HG02943 (cell line): ENCODE measurements around the gene PGK2.
"Not testable (repeated sequence)": the region's sequence is repeated elsewhere in the genome, so short reads cannot be mapped to it uniquely, and the experiment has no call there.

Experiments
- ATAC-seq: cut with Tn5 transposase; IDR thresholded peaks from one replicate; pipeline ENCODE4 v1.9.1; 2021; ENCODE audit warnings: mild to moderate bottlenecking, low read depth, moderate library complexity; ENCODE audit not compliant: unreplicated experiment

The PGK2 gene

GRCh38 chr6:49787176-49787575 is at the start of gene PGK2:
Gene PGK2 (minus strand): TSS chr6:49787285. CDS start chr6:49787187, 98 bp downstream.
- ATAC-seq: no peak

DNA sequence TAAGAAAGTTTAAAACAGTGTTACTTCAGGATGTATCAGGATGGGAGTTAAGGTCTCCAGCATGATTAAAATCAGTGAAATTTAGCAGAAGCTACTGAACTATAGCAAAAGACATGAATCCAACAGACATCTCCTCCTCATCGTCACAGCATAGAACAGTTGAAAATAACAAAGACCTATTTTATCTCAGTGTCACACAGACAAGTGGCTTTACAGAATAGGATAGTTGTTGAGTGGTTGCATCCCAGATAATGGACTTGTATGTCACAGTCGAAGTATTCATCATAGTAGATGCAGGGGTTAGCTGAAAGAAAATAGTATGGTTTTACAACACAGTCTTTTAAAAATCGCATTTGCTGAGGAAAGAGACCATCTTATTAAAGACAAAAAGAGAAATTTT is 48.1 kb upstream of the PGK2 start:
- no peak for ATAC-seq

GRCh38 chr6:49833386-49833785 is 46.3 kb upstream of the PGK2 start:
- ATAC-seq: no peak

GRCh38 chr6:49826743-49827406 is 39.8 kb upstream of the PGK2 start:
- peak; percentile 99 for ATAC-seq

DNA sequence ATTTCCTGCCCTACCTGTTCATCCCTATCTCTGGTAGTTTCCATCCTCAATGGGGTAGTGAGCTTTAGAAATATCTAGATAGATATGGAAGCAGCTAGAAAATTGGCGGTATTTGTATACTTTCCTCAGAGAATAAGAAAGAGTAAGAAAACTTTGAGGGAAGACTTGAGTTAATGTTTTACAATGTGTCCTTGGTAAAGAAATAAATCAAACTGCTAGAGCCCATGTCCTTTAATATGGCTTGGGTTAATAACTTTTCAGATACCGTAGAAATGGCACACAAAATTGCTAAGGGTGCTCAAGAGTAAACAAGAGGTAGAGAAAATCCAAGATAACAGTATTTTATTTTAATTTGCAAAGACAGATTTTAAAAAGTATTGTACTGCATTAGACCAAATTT is 28.1 kb upstream of the PGK2 start:
- ATAC-seq: no peak

DNA sequence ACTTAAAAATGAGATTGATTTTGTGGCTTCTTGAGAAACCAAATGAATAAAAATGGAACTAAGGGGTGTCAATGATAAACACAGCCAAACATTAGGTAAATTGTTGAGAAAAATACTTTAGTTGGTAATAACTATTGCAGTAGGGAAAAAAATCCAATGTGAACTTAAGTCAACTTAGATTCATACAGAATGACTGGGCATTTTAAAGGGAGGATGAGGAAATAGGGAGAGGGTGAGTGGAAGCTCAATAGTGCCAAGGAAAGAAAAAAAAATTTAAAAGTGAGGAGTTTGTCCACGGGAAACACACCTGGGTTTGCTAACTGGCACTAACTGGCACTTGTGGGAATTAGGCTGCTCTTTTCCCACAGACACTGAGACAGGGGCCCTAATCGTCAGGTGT is 26.2 kb upstream of the PGK2 start:
- no peak for ATAC-seq

DNA sequence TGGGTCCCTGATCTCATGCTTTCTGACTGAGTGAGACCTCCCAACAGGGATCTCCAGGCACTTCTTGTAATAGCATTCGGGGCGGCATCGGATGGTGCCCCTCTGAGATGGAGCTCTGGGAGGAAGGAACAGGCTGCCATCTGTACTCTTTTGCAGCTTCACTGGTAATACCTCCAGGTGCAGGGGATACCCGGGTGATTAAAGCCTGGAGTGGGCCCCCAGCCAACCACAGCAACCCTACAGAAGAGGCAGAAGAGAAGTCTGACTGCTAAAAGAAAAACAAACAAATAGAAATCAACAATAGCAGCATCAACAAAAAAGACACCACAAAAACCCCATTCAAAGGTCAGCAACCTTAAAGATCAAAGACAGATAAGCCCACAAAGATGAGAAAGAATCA is 19.1 kb upstream of the PGK2 start:
- no peak for ATAC-seq

DNA sequence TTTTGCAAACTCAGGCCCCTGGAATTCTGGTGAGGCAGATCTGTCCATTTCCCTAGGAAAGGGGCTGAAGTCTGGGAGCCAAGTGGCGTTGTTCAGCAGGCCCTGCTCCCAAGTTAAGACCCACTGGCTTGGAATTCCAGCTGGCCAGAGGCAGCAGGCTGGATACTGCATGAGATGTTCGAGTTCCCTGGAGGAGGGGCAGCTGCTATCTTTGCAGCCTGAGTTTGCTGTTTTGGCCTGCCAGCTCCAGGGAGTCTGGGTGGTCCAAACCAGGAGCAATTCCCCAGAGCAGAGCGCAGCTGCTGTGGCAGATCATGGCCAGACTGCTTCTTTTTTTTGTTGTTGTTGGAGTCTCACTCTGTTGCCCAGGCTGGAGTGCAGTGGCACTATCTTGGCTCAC is 18.2 kb upstream of the PGK2 start:
- ATAC-seq: no peak

GRCh38 chr6:49801525-49801924 is 14.4 kb upstream of the PGK2 start:
- no peak for ATAC-seq

DNA sequence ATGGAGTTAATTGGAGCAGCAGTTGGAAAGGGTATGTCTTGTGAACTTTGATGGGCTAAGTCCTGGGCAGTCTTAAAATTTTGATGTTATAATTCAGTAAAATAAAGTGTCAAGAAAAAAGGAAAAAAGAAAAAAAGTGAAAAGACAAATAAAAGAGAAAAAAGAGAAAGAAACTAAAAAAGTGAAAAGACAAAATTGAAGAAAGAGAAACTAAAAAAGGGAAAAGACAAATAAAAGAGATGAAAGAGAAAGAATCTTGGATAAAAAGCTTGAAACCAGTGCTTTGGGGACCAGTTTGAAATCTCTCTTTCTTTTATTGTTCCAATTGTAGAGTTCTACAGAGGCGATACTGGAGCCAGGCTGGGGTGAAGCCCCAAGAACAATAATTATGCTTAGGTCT is 12.0 kb upstream of the PGK2 start:
- ATAC-seq: no peak

DNA sequence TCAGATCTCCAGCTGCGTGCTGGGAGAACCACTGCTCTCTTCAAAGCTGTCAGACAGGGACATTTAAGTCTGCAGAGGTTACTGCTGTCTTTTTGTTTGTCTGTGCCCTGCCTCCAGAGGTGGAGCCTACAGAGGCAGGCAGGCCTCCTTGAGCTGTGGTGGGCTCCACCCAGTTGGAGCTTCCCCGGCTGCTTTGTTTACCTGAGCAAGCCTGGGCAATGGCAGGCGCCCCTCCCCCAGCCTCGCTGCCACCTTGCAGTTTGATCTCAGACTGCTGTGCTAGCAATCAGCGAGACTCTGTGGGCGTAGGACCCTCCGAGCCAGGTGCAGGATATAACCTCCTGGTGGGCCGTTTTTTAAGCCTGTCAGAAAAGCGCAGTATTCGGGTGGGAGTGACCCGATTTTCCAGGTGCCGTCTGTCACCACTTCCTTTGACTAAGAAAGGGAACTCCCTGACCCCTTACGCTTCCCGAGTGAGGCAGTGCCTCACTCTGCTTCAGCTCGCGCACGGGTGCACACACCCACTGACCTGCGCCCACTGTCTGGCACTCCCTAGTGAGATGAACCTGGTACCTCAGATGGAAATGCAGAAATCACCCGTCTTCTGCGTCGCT is 9.9 kb upstream of the PGK2 start:
- ATAC-seq: not testable (repeated sequence)

GRCh38 chr6:49790341-49790740 is 3.3 kb upstream of the PGK2 start:
- ATAC-seq: no peak

DNA sequence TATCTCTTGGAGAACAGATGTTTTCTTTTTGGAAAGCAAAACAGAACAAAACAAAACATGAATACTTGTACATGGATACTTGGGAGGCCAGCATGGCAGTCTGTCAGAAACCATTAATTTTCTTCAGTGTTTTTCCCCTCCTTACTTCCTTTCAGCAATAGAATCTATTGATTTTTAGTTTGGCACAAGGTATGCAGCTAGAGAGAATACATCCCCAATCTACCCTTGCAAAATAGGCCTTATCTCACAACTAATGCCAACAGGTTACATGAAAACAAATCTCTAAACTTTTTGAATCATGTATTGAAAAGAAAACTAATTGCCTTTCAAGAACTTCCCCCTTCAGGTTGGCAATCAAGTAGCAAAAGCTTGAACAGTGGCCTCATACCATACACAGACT is 2.8 kb downstream of the PGK2 start:
- no peak for ATAC-seq

GRCh38 chr6:49782725-49783124 is 4.4 kb downstream of the PGK2 start:
- no peak for ATAC-seq

GRCh38 chr6:49782293-49782692 is 4.8 kb downstream of the PGK2 start:
- no peak for ATAC-seq

- ATAC-seq: no peak
Observed at GRCh38 chr6:49776444-49776843, 10.6 kb downstream of the PGK2 start.

GRCh38 chr6:49775043-49775442 is 12.0 kb downstream of the PGK2 start:
- ATAC-seq: no peak

DNA sequence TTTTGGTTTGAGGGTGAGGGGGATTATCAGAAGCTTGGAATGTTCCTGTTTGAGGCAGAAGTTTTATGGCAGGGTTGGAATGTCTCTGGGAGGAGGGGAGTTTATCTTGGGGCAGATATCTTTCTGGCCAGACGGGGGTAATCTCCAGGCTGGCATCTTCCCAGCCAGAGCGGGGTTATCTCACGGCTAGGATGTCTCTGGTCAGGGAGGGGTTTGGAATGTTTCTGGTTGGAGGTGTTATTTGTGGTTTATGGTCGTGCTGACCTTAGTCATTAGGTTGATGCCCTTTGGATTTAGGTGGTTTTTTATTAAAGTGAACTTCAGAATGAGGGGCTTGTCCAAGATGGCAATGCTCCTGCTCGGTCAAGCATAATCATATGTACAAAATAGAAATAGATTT is 14.8 kb downstream of the PGK2 start:
- no peak for ATAC-seq

DNA sequence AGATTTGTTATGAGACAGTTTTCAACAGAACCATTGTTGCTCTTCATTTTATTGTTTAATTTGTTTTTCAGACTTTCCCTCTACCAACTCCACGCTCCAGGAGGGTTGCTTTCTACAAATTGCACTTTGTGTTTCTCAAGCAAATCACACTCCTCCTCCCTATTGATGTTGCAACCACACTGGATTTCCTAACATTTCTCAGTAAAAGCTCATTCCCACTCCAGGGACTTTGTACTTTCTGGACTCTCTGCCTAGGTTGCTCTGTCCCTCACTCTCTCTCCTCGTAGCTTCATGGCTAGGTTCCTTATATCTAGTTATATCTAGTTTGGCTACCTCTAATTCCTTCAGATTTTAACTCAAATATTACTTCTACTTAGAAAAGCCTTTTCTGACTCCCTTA is 20.3 kb downstream of the PGK2 start:
- no peak for ATAC-seq

DNA sequence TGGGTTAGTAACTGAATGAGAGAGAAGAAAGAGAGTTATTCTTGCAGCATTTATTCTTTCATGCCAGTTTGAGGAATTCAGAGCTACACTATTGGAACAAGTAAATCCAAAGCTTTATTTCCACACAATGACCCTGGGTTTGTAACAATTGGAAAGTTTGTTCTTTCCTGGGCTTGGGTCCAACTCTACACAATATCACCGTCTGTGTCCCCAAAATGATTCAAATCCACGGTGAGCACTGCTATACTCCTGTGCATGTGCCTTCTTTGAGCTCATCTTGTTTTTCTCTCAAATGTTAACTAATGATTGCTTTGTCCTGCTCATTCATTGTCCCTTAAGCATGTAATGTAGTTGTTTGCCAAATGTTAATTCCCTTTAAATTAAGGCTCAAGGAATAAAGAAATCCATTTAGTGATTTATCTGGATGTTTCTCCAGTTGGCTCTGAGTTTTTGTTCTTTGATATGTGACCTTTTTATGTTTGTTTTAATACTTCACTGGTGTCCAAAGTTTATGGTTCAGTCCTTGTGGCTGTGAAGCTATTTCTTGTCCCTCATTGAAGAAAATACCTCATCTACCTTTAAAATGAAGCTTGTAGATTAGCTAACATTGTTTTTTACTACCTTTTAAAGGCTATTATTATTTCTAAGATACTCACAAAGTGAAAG is 22.4 kb downstream of the PGK2 start:
- ATAC-seq: no peak

DNA sequence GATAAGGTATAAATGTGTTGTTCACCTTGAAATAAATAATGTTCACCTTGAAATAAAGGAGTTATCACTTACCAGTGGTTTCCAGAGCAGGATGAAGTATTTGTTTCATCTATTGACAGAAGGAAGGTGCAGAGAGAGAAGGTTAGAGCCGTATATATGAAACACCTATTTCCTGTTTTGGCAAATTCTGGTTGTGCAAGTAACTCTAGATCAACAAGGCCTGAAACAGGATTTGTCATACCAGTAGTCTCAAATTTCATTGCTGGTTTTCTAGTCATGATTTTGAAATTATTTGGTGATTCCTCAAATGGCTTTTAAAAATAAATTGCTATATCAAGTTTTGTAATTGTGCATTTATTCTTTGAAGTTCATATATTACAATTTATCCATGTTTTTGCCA is 42.8 kb downstream of the PGK2 start, which contains the start of gene CRISP3:
Gene CRISP3 (minus strand): TSS at position 130 of the 400 bp plus-strand sequence. CDS start 21 bp downstream, at position 109.
- ATAC-seq: peak; percentile 62

DNA sequence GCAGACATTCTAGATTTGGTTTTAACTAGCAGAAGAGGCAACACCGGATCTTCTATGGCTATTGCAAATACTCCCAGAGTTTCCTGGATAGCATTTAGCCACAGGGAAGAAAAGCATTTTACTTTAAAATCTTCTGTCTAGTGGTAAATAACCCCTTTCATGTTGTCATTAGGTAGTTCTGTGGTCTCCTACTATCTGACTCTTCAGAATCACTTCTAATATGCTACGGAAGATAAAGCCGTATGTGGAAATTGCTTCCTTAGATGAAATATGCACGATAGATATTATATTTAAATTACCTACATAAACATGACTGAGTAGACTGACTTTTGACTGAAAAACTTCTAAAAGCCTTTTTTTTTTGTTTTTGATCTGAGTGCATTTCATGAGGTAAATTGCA is 43.7 kb downstream of the PGK2 start:
- no peak for ATAC-seq
